Activated CD4-positive, alpha-beta T cell treated with anti-CD3 and anti-CD28 coated beads, Interleukin-2, amount 50 U/mL, for 48 hours (primary cell): ENCODE measurements around the gene SCAPER.
A peak's percentile ranks its signal among the peaks of the same experiment; 100 is the strongest.

Source experiments
- DNase-seq, 2 experiments: peaks; one replicate each; pipeline ENCODE4 v3.0.0-alpha.2; 2020

Gene SCAPER

GRCh38 chr15:76905013-76905839, at the start of gene SCAPER:
Gene SCAPER (minus strand): TSS chr15:76905340. CDS start chr15:76883817, 21,523 bp downstream.
- peak; percentile 94 to 95 for DNase-seq

DNA sequence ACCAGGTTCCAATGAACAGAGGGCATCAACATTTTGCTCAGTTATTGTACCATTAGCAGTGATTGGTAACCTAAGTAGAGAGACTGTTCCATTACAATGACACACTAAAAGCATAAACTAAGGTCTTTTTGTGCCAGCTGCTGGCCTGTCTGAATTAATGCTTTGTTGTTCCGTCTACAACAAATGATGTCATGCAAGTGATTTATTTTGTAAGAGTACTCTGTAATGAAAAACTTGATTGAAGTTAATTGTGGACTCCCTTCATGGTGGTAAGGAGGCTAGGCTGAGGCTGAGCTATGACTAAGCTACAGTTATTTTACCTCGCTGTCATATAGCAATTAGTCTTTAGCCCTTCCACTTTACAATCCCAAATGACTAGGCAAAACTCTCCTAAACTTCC, 49.6 kb upstream of the SCAPER start:
- no peak for DNase-seq

- DNase-seq = no peak
Observed at GRCh38 chr15:76953913-76954312, 48.8 kb upstream of the SCAPER start.

DNA sequence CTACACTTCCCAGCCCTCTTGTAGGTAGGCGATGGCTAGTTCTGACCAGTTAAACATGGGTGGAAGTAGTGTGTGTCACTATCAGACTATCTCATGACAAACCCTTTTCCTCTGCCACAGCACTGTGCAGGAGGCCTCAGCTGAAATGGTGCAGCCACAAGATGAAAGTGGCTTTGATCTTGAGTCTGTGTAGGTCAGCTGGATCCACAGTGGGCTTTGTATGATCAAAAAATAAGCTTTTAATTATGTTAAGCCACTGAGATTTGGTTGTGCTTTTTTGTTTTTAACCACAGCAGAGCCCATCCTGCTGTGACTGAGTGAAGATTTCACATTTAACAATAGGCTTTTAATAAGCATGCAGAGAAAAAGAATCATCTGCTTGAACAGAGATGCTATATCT, 46.1 kb upstream of the SCAPER start:
- DNase-seq = no peak

DNA sequence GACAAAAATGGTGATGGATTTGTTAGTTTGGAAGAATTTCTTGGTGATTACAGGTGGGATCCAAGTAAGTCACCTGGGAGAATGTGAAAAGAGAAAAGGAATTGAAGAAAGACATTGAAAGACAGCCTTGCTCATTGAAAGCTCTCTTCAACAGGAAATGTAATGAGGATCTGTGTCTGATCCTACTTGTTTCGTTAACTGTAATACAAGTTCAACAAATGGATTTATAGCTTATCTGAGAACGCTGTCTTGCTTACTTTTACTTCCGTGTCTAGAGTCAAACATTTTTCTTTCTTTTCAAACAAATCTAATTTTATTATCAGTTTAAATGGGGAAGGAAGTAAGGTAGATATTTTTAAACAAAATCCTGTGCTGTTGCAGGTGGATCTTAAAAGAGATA, 42.3 kb upstream of the SCAPER start:
- DNase-seq = no peak

DNA sequence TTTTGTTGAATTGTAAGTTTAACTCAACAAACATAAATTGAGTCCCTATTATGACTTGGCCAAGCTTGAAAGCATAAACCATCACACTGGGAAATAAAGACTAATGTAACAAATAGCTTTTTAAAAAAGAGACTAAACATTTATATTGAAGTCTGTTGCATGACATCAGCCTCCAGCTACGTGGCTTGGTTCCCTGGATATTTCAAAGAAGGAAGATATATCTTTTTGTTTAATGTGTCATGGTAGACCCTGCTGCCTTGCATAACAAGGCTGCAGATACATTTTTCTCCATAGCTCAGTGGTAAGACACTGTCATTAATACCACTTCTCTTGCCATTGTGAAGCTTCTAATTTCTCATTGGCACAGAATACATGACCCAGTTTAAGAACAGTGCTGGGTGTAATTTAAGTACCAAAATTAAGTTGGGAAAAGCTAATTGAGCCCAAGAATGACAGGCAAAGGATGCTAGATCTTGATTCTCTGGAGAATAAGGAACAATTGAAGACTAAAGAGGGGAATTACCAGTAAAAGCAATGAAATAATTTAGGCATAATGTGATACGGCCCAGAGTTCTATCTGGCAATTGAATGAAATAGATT, 40.5 kb upstream of the SCAPER start:
- DNase-seq = no peak

GRCh38 chr15:76942331-76942730, 37.2 kb upstream of the SCAPER start:
- no peak for DNase-seq

- DNase-seq = no peak
Observed at GRCh38 chr15:76941636-76942035, 36.5 kb upstream of the SCAPER start.

DNA sequence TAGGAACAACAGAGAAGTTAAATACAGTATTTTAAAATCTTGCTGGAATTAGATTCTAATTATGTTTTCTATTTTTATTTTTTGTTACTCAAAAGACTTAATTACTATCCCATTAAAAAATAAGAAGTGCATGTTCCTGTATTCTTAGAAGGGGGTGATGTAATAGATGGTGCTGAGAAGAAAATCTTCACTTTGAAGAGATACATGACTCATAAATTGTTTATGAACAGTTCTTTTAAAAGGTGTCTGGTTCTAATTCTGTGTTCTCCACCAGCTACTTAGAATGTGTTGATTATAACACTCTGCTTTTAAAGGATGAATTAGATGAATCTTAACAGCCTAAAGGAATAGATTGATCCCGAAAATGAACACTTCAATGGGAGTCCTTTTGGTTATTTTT, 34.6 kb upstream of the SCAPER start:
- no peak for DNase-seq

- no peak for DNase-seq
Observed at GRCh38 chr15:76938752-76939151, 33.6 kb upstream of the SCAPER start.

DNA sequence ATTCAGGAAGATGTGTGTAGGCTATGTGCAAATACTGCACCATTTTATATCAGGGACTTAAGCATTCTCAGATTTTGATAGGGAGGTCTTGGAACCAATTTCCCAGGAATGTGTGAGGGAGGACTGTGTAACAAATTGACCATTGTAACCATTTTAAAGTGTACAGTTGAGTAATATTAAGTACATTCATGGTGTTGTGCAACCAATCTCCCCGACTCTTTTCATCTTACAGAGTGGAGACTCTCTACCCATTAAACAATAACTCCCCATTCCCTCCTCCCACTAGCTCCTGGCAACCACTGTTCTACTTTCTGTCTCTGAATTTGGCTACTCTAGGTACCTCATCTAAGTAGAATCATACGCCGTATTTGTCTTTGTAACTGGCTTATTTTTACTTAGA, 31.5 kb upstream of the SCAPER start:
- no peak for DNase-seq

DNA sequence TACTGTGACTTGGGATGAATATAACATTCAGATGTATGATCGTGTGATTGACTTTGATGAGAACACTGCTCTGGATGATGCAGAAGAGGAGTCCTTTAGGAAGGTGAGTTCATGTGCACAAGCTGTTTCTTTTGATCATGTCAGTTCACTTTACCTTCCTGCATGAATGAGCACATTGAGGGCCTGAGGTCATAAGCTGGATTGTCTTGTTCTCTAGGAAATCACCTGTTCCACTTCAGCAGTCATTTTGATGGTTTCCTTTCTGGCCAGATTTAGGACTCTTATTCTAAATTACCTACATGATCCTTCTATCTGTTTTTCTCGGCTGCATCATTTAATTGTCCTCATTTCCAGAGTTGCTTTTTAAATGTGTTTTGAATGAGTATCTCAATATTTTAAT, 30.5 kb upstream of the SCAPER start:
- DNase-seq = no peak

DNA sequence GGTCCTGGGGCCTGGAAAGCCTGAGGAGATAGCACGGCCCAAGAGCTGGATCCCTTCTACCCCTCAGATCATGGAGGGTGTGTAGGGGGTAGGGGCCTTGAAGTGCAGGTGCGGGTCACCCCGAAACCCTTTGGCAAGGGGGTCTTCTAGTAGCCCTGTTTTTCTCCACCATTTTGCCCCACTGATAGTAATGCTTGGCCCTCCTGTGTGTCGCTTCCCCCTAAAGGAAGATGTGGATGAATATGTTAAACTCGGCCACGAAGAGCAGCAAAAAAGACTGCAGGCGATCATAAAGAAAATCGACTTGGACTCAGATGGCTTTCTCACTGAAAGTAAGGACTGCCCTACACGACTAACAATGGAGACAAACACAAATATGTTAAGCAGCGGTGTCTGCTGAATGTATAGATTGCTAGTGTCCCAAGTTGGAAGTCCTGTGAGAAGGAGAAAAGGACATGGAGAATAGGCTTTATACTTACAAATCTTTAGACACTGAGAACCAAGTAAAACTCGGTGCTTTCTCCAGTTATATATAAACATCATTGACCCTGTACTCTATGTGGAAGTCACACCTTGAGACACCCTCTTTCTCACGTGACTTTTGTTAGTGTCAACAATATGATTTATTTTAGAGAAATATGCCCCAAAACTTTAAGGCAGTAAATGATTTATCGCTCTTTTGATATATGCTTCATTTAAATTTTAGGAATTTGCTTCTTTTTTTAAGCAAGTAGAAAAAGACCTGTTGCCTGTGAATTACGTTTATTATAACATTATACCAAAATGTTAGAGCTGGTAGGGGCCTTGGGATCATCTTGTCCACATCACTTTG, 27.2 kb upstream of the SCAPER start:
- no peak for DNase-seq

DNA sequence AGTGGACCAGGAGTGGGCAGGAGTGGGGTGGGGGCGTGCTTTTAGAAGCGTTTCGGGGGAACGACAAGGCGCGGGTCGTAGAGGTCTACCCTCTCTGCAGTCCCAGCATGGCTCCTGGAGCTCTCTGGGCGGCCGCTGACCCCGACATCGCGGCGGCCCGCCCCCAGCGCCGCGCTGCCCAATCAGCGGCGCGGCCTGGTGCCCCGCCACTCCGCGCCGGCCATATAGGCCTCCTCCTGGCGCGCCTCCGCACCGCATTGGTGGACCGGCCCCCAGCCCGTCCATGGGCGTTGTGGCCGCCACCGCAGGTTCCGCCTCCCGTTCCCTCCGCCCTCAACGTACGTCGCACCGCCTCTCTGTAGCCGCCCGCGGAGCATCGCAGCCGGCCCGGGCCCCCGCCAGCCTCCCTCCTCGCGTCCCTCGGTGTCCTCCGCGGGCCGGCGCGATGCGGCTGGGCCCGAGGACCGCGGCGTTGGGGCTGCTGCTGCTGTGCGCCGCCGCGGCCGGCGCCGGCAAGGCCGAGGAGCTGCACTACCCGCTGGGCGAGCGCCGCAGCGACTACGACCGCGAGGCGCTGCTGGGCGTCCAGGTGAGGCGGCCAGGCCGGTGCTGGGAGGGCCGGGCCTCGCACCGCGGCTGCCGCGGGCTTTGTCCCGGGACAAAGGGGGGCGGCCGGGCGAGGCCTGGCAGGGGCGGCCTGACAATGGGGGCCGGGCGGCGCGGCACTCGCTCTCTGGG, 26.4 kb upstream of the SCAPER start, which contains the start of gene RCN2:
RCN2 (plus strand) TSS at position 353 of the 738 bp plus-strand sequence; CDS start at position 446, 93 bp downstream.
- DNase-seq = peak; percentile 93 to 94

DNA sequence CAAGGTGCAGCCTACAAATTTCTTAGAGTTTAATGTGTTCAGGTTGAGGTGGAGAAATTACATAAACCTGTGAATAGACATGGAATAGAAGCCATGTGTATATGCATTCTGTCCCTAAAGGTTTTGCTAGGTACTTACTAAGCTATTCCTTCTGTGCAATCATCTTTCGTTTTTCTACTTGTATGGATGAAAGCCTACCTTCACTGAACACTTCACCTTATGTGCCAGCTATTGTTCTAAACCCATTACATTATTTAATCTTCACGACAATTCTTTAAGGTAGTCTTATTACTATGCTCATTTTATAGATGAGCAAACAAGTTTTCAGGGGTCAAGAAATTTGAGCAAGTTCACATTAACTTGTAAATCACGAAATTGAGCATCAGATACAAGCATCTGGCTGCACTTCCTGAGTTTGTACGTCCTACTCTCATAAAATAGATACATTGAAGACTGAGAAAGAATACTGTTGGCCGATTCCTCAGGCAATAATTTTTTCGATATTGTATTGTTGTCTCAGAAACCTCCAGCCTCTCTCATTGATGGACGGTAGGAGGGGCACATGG, 25.8 kb upstream of the SCAPER start:
- DNase-seq = no peak

DNA sequence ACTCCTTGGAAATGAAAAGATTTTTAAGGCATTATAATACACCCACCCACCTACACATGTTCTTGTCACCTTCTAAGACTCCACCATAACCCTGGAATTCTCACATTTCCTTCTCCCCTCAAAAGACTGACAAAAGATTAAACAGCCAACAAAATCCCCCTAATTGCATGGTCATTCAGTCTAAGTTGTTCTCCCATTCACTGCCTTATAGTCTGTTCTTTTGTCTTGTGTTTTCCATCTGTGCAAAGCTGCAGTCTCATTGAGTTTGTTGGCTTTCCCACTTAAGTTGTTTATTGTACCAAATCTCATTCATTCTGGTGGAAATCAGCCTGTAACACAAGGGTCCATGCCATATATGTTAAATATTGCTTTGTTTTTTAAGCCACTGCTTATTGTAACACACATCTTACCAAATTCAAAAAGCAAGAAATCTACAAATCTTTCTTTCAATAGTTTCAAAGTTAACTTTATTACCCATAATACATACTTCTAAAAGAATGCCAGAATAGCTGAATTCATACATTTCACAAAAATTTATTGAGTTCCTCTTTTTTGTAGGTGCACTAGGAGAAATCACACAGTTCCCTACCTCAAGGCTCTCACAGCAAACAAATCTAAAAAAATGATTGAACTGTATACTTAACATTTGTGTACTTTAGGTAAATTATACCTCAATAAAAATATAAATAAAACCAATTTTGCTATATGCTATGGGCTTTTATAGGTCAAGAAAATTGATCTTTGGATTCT, 24.0 kb upstream of the SCAPER start:
- no peak for DNase-seq

- no peak for DNase-seq
Observed at GRCh38 chr15:76928201-76928600, 23.1 kb upstream of the SCAPER start.

- no peak for DNase-seq
Observed at GRCh38 chr15:76916369-76916768, 11.2 kb upstream of the SCAPER start.

DNA sequence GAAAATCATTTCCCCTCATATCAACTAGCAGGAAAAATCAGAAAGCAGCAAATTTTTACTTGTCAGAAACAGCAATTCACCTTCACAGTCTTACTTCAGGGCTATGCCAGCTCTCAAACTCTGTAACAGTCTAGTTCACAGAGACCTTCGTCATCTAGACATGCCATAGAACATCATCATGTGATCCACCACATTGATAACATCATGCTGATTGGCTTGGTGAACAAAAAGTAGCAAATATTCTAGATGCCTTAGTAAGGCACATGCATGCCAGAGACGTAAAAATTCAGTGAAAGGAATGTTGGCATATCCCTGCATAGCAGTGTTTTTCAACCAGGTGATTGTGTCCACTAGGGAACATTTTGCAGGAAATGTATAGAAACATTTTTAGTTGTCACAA, 8.6 kb upstream of the SCAPER start:
- DNase-seq = no peak

GRCh38 chr15:76912430-76912829, 7.3 kb upstream of the SCAPER start:
- DNase-seq = no peak

- no peak for DNase-seq
Observed at GRCh38 chr15:76905855-76906254, 715 bp upstream of the SCAPER start.
